ENCODE results near the gene GCK.
"Not testable (repeated sequence)": the region's sequence is repeated elsewhere in the genome, so short reads cannot be mapped to it uniquely, and the experiment has no call there.

Gene GCK

DNA sequence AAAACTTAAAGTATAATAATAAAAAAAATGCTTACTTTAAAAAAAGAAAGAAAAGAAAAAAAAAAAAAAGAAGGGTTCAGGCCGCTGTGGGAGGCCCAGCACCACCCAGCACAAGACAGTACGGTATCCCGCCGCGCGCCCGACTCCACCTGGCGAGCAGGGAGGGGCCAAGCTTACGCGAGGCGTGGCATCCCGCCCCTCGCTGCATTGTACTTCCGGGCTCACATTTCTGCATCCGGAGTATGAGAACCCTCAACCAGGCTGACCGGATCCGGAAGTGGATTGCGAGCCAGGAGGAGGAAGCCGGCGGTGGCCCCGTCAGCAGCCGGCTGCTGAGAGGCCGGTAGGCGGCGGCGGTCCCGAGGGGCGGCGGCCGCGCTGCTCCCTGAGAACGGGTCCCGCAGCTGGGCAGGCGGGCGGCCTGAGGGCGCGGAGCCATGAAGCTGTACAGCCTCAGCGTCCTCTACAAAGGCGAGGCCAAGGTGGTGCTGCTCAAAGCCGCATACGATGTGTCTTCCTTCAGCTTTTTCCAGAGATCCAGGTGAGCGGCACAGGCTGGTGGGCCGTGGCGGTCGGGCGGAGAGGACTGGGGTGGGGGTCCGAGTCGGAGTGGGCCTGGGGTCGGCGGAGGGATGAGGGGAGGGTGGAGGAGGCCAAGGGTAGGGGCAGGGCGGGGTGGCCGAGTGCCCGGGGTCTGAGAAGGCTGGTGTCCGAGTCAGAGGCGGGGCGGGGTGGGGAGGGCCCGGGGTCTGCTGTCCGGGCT, 11.6 kb upstream of the GCK start, which contains the start of gene YKT6:
Gene YKT6 (plus strand): TSS at position 280 of the 763 bp plus-strand sequence. CDS start 158 bp downstream, at position 438.
- peak; percentile 98 to 99 for DNase-seq

DNA sequence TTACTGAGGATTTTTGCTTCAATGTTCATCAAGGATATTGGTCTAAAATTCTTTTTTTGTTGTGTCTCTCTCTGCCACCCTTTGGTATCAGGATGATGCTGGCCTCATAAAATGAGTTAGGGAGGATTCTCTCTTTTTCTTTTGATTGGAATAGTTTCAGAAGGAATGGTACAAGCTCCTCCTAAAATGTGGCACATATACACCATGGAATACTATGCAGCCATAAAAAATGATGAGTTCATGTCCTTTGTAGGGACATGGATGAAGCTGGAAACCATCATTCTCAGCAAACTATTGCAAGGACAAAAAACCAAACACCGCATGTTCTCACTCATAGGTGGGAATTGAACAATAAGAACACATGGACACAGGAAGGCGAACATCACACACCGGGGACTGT, 10.9 kb upstream of the GCK start:
- not testable (repeated sequence) for DNase-seq

- no peak for DNase-seq
These were observed 8.2 kb upstream of the GCK start for GRCh38 chr7:44197474-44197873.

DNA sequence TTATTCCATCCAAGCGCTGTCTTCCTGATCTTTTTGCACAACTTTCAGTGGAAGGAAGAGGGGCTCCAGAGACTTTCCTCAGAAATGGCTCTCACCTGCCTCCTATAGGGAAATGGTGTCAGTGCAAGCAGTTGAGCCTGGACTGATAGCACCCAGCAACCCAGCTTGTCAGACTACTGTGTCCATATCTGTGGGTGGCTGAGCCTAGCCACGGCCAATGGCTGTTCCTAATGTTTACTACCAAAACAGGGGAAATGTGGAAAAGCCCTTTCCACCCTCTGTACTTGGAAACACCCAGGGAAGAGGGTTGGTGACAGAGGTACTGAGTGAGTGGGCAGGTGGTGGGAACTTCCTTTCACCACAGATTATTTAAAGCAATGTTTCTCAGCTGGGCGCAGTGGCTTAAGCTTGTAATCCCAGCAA, 7.2 kb upstream of the GCK start:
- peak; percentile 77 to 81 for DNase-seq

DNA sequence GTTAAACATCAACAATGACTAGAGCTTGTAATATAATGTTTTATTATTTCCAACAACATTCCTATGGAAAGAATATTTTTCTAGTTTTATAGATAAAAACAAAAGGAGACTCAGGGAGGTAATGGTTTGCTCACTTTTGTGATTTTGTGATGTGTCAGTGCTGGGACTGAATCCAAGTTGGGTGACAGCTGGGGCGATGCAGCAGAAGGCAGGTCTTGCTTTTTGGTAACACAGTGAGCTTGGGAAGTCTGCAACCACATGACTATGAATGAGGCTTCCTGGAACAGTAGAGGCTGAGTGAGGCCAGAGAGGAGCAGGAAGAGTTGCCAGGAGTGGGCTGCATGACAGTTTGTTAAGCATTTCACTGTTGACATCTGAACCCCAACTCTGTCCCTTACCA, 6.7 kb upstream of the GCK start:
- no peak for DNase-seq

- no peak for DNase-seq
These were observed 5.4 kb upstream of the GCK start for GRCh38 chr7:44194562-44195145.

DNA sequence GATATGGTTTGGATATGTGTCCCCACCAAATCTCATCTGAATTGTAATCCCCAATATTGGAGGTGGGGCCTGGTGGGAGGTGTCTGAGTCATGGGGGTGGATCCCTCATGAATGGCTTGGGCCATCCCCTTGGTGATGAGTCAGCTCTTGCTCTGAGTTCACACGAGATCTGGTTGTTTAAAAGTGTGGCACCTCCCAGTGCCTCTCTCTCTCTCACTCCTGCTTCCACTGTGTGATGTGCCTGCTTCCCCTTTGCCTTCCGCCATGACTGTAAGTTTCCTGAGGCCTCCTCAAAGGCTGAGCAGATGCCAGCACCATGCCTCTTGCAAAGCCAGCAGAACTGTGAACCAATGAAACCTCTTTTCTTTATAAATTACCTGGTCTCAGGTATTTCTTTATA, 4.8 kb upstream of the GCK start:
- no peak for DNase-seq

DNA sequence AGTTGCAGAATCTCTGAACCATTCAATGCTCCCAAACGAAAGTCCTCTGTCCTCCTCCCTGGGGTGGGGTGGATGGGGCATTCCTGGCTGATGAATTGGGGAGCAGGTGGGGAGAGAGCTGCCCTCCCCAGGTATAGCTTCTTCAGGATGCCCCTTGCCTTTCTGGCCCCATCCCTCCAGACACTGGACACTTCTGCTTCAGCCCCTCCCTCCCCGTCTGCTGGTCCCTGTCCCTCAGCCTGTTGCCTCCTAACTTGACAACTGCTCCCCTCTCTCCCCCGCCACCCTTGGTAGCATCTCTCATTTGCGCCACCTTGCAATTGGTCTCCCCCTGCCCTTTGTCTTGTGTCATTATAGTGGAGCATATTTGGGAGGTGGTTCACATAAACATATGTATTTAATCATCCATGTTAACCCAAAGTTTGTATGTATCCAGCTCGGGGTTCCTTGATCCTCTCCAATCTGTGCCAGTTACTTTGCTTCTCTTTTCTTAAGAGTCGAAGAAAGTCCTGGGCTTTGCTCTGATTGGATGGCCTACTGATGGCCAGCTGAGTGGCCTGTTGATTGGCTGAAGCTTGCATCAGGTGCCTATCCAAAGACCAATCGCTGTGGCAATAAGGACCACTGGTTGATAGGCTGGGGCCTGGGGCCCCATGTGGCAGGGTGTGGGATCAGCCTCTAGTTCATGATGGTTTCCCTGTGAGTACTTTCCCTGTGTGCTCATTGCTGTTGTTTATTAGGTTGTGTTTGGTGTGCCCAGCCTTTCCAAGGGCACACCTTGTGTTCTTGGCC, 4.0 kb upstream of the GCK start:
- DNase-seq: no peak

GRCh38 chr7:44191171-44191570, 1.9 kb upstream of the GCK start:
- DNase-seq: no peak

- DNase-seq: no peak
These were observed 994 bp upstream of the GCK start for GRCh38 chr7:44189993-44190872.

GRCh38 chr7:44188480-44189225, 586 bp downstream of the GCK start:
- no peak for DNase-seq

- DNase-seq: no peak
These were observed 1.4 kb downstream of the GCK start for GRCh38 chr7:44187636-44188416.

GRCh38 chr7:44186736-44187135, 2.5 kb downstream of the GCK start:
- DNase-seq: no peak

DNA sequence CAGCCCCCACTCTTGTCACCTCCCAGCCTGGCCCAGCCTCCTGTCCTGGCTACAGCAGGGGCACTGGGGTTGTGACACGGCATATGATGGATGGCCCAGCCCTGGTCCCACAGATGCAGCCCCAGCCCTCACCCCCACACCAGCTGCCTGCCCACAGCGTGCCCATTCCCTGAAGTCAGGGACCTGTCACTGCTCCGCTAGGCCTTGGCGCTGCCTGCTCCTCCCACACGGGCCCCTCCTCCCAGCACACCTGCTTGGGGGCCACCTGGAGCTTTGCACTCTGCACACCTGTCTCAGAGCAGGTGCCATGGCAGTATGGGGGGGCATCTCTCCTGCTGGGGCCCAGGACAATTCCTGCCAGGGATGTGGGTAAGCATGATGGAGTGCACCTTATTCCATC, 3.5 kb downstream of the GCK start:
- DNase-seq: no peak

- no peak for DNase-seq
These were observed 4.3 kb downstream of the GCK start for GRCh38 chr7:44184873-44185446.

GRCh38 chr7:44184206-44184872, 4.9 kb downstream of the GCK start:
- DNase-seq: no peak

- DNase-seq: no peak
These were observed 5.9 kb downstream of the GCK start for GRCh38 chr7:44183386-44183785.

- no peak for DNase-seq
These were observed 6.4 kb downstream of the GCK start for GRCh38 chr7:44182827-44183226.

DNA sequence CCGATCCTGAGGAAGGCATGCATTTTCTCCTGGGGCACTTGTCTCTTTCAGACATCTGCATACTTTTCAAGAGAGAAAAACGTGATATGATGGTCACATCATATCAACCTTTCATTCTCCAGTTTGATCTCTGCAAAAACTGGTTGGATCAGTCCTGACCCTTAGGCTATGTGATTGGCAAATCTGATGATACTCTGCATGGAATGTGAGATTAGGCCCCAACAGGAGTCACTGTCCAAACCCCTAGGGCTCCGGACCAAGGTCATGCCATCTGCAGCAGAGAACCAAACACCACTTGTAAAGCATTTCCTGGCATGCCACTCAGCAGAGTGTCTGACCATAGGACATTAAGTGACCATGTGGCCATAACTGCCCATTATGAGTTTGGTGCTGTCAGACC, 8.6 kb downstream of the GCK start:
- no peak for DNase-seq

DNA sequence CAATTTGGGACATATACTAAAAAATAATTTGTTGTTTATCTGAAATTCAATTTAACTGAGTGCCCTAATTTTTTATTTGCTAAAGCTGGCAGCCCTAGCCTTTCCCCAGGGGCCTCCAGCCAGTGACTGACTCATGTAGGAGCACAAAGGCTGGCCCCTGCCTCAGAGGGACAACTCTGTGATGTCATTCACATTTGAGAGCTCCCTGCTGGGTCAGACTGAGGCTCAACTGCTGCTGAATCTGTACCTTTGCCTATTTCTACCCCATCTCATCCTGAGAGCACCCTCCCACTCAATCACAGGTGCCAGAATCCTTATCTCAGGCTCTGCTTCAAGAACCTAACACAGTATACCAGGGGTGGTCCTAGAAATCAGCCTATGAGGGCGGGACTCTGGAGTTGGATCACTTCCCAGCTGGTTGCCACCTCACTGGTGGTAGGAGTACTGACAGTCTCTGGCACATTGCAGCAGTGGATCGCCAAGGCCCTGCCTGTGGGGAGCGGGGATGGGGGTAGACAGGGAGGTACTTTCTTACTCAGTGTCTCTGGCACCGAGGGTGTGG, 11.6 kb downstream of the GCK start:
- DNase-seq: no peak

All from Kasumi-1 (cell line).